ENCODE data around the gene PDZD2. TPM values are rescaled to one million over a fixed set of nuclear protein-coding genes. Genes with fewer than 3 reads are reported as not detected.

PDZD2 gene
- total RNA-seq, 4 donors from 2014 or later, result 2.8 to 5.3 (median 4.0) TPM

- in situ Hi-C loops (cut with MboI; ENCODE audit: low sequenced_read_pairs in 4 of 4) (no loop called here), intact Hi-C loops (cut with DNase I; ENCODE audit: low total_unique reads) (no loop called here)
- H3K4me3 ChIP-seq, result no peak overlapping the region
- H3K27me3 ChIP-seq, result no peaks in the 10 kb centered on the region
- no peaks in the 10 kb centered on the region for H3K36me3 ChIP-seq
- no peak overlapping the region for H3K27ac ChIP-seq
- DNase-seq (no peak), ATAC-seq (no peak)
- TF ChIP-seq, protein P1, sequence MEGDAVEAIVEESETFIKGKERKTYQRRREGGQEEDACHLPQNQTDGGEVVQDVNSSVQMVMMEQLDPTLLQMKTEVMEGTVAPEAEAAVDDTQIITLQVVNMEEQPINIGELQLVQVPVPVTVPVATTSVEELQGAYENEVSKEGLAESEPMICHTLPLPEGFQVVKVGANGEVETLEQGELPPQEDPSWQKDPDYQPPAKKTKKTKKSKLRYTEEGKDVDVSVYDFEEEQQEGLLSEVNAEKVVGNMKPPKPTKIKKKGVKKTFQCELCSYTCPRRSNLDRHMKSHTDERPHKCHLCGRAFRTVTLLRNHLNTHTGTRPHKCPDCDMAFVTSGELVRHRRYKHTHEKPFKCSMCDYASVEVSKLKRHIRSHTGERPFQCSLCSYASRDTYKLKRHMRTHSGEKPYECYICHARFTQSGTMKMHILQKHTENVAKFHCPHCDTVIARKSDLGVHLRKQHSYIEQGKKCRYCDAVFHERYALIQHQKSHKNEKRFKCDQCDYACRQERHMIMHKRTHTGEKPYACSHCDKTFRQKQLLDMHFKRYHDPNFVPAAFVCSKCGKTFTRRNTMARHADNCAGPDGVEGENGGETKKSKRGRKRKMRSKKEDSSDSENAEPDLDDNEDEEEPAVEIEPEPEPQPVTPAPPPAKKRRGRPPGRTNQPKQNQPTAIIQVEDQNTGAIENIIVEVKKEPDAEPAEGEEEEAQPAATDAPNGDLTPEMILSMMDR (IDR thresholded peaks at IDR 0.05 in 4 of 5, conservative IDR thresholded peaks at IDR 0.05 in 1 of 5), result no peak
- no peak for TF ChIP-seq POLR2A (IDR thresholded peaks at IDR 0.05)
- no peaks in the 10 kb centered on the region for H3K9me3 ChIP-seq
- peaks cover 6 to 11% of the 10 kb centered on the region in 2 donors for H3K4me1 ChIP-seq
These were observed 420.1 kb downstream of the PDZD2 start for GRCh38 chr5:32058997-32059396.

DNA sequence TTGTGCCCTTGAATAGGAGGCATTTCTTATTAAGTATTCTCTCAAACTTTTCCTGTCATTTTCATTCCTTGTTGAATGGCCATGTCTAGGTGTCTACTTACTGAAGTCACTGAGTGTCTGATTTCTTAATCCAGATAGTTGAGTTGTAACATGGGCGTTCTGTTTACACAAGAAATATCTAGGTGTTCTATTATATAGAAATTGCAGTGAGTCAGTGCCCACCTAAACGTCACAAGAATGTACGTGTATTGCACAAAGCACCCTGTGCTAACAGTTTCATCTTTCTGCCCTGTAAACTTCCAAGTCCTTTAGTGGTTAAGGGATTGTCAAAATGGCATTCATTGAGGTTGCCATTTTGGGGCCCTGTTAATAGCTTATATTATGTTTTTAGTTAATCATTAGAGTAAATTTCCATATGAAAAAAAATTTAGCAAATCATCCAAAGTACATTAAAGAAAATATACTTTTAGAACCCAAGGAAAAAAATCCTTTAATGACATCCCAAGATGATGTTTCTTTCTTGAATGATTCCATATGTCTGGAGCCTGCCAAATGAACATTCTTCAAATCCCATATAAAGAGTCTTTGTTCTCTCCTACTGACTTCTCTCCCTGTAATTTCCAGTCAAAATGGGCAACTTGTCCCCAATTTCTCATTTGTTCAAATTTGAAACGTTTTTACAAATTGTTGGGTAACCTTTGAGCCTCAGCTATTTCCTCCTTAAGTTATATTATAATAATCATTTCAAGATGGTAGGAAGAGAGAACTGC is 421.0 kb downstream of the PDZD2 start:
- in situ Hi-C loops (cut with MboI; ENCODE audit: low sequenced_read_pairs in 4 of 4), result no loop called here
- intact Hi-C loops (cut with DNase I; ENCODE audit: low total_unique reads), result no loop called here
- H3K36me3 ChIP-seq, result no peaks in the 10 kb centered on the region
- DNase-seq, result no peak
- no peaks in the 10 kb centered on the region for H3K27me3 ChIP-seq
- no peak overlapping the region for H3K27ac ChIP-seq
- no peaks in the 10 kb centered on the region for H3K9me3 ChIP-seq
- TF ChIP-seq, protein P1 (IDR thresholded peaks at IDR 0.05 in 4 of 5, conservative IDR thresholded peaks at IDR 0.05 in 1 of 5), result no peak
- TF ChIP-seq POLR2A (IDR thresholded peaks at IDR 0.05), result no peak
- H3K4me1 ChIP-seq, result peaks cover 6 to 11% of the 10 kb centered on the region in 2 donors
- no peak for ATAC-seq
- no peak overlapping the region for H3K4me3 ChIP-seq

GRCh38 chr5:32061236-32061635 is 422.3 kb downstream of the PDZD2 start:
- TF ChIP-seq POLR2A (IDR thresholded peaks at IDR 0.05), result no peak
- TF ChIP-seq, protein P1 (IDR thresholded peaks at IDR 0.05 in 4 of 5, conservative IDR thresholded peaks at IDR 0.05 in 1 of 5), result no peak
- Histone ChIP-seq H3K36me3 (peaks cover 0 to 3% of the 10 kb centered on the region in 2 donors), H3K4me1 (peaks cover 4 to 8% of the 10 kb centered on the region in 2 donors), H3K9me3 (no peaks in the 10 kb centered on the region), H3K4me3 (no peak overlapping the region), H3K27ac (no peak overlapping the region), H3K27me3 (no peaks in the 10 kb centered on the region)
- ATAC-seq (no peak), DNase-seq (no peak)
- intact Hi-C loops (cut with DNase I; ENCODE audit: low total_unique reads), result no loop called here
- in situ Hi-C loops (cut with MboI; ENCODE audit: low sequenced_read_pairs in 4 of 4), result no loop called here

DNA sequence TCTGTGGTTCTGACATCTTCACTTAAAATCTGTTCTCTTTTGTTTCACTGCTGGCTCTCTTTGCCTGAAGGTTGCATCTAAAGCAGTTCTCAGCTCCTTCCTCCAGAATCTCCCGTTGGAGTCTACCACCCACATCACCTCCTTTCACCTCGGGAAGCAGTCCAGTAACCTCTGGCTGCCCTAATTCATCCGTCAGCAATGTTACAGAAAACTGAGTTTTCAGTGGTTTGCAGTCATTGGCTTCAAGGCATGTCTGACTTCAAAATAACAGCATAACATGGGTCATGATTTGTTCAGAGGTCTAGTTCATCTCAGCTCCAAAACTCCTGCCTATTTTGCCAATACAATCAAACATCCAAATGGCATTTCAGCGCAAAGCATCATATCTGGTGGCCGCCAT is 427.5 kb downstream of the PDZD2 start:
- no peaks in the 10 kb centered on the region for H3K27me3 ChIP-seq
- ATAC-seq (no peak), DNase-seq (no peak)
- no peak for TF ChIP-seq POLR2A (IDR thresholded peaks at IDR 0.05)
- TF ChIP-seq, protein P1 (IDR thresholded peaks at IDR 0.05 in 4 of 5, conservative IDR thresholded peaks at IDR 0.05 in 1 of 5), result no peak
- no peaks in the 10 kb centered on the region for H3K9me3 ChIP-seq
- in situ Hi-C loops (cut with MboI; ENCODE audit: low sequenced_read_pairs in 4 of 4), result no loop called here
- no peaks in the 10 kb centered on the region for H3K4me1 ChIP-seq
- H3K36me3 ChIP-seq, result peaks cover 0 to 3% of the 10 kb centered on the region in 2 donors
- H3K27ac ChIP-seq, result no peak overlapping the region
- H3K4me3 ChIP-seq, result no peak overlapping the region
- intact Hi-C loops (cut with DNase I; ENCODE audit: low total_unique reads), result no loop called here

Measured in gastrocnemius medialis (tissue), 4 donors.